Uterus (tissue), 4 donors: ENCODE measurements around the gene HIVEP1. TPM values are rescaled to one million over a fixed set of nuclear protein-coding genes. Genes with fewer than 3 reads are reported as not detected.

Experiments used
- DNase-seq, 2 donors: peaks; one replicate each; pipeline ENCODE4 v3.0.0-alpha.2; 2019 to 2020
- H3K27ac ChIP-seq, 2 donors: fragments of 200-600 bp; sonication (generic); 1 replicate in 1 of 2; 2 replicates in 1 of 2; pipeline ENCODE4 v1.5.1; 2016 to 2018
- H3K27me3 ChIP-seq, 2 donors: fragments of 200-600 bp; sonication (generic); one replicate each; pipeline ENCODE4 v1.5.1; 2018 to 2019; ENCODE audit warnings: control low read depth in 1 of 2
- H3K36me3 ChIP-seq, 2 donors: fragments of 200-600 bp; sonication (generic); one replicate each; pipeline ENCODE4 v1.5.1; 2019; ENCODE audit warnings: control low read depth in 1 of 2
- H3K4me1 ChIP-seq, 2 donors: fragments of 200-600 bp; sonication (generic); one replicate each; pipeline ENCODE4 v1.5.1; 2018 to 2019; ENCODE audit warnings: control low read depth in 1 of 2
- H3K4me3 ChIP-seq, 2 donors: fragments of 200-600 bp; sonication (generic); 1 replicate in 1 of 2; 2 replicates in 1 of 2; pipeline ENCODE4 v1.5.1; 2018 to 2019; ENCODE audit warnings: mild to moderate bottlenecking in 1 of 2
- H3K9me3 ChIP-seq, 2 donors: fragments of 200-600 bp; sonication (generic); one replicate each; pipeline ENCODE4 v1.5.1; 2019; ENCODE audit warnings: control low read depth in 1 of 2
- POLR2A ChIP-seq, 2 donors: fragments of 450-650 bp; IDR thresholded peaks; one replicate each; pipeline ENCODE4 v1.6.1; 2016; ENCODE audit warnings: antibody characterized with exemption in 2 of 2, mild to moderate bottlenecking in 1 of 2, moderate library complexity in 1 of 2
- intact Hi-C: fragments of 100-400 bp; cut with DNase I; formaldehyde crosslinking; loops from one replicate; pipeline ENCODE4 v1.15.1; 2023; ENCODE audit warnings: low total_unique reads
- total RNA-seq, 4 donors: library from RNA; depleted of rRNA in 3 of 4; stranded (reverse); fragments of >200 nt in 3 of 4; gene quantifications; one replicate each; pipeline versions ENCODE4 v1.1.0 to v1.2.4, GENCODE V29; 2014 to 2023
- TF ChIP-seq, protein P1 (sequence below), 4 experiments: fragments of 200-600 bp in 2 of 4; fragments of 450-650 bp in 2 of 4; sonication (generic) in 2 of 4; IDR thresholded peaks; one replicate each; pipeline ENCODE4 v1.5.1; 2016 to 2019; ENCODE audit warnings: antibody characterized with exemption in 4 of 4, mild to moderate bottlenecking in 2 of 4, moderate library complexity in 1 of 4
- donor health status: DM: yes; HTN: yes; CAD: no.

HIVEP1 gene
- total RNA-seq, 4 donors from 2014 or later, result 8.5 to 38.1 (median 22.0) TPM

DNA sequence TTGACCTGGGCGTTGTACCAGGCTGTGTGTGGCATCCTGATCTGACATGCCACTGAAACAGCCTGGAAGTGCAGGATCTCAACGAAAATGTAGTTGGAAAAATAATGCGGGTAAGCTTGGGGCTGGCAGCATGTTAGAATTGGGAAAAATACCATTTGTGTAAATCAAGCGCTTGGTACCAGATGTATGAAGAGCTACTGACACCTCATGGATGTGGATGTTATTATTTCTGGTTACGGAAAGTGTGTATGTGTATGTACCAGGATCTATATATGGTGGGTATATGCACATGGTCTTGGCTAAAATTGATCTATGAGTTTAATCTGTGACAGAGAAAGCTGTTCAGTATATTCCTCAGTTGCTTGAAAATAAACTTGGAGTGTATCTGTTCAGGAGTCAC is 22.7 kb downstream of the HIVEP1 start:
- Histone ChIP-seq H3K27me3 (no peaks in the 10 kb centered on the region), H3K4me3 (no peak overlapping the region), H3K9me3 (no peaks in the 10 kb centered on the region), H3K27ac (no peak overlapping the region), H3K36me3 (no peaks in the 10 kb centered on the region), H3K4me1 (no peaks in the 10 kb centered on the region)
- DNase-seq, result no peak
- TF ChIP-seq, protein P1, sequence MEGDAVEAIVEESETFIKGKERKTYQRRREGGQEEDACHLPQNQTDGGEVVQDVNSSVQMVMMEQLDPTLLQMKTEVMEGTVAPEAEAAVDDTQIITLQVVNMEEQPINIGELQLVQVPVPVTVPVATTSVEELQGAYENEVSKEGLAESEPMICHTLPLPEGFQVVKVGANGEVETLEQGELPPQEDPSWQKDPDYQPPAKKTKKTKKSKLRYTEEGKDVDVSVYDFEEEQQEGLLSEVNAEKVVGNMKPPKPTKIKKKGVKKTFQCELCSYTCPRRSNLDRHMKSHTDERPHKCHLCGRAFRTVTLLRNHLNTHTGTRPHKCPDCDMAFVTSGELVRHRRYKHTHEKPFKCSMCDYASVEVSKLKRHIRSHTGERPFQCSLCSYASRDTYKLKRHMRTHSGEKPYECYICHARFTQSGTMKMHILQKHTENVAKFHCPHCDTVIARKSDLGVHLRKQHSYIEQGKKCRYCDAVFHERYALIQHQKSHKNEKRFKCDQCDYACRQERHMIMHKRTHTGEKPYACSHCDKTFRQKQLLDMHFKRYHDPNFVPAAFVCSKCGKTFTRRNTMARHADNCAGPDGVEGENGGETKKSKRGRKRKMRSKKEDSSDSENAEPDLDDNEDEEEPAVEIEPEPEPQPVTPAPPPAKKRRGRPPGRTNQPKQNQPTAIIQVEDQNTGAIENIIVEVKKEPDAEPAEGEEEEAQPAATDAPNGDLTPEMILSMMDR (IDR thresholded peaks at IDR 0.05), result no peak
- intact Hi-C loops, result no loop called here

- Histone ChIP-seq H3K36me3 (no peaks in the 10 kb centered on the region), H3K27me3 (no peaks in the 10 kb centered on the region), H3K9me3 (no peaks in the 10 kb centered on the region), H3K4me1 (no peaks in the 10 kb centered on the region), H3K27ac (no peak overlapping the region), H3K4me3 (no peak overlapping the region)
- intact Hi-C loops, result no loop called here
- no peak for DNase-seq
- TF ChIP-seq, protein P1 (IDR thresholded peaks at IDR 0.05), result no peak
Measured at GRCh38 chr6:12036766-12037165, 24.7 kb downstream of the HIVEP1 start.

DNA sequence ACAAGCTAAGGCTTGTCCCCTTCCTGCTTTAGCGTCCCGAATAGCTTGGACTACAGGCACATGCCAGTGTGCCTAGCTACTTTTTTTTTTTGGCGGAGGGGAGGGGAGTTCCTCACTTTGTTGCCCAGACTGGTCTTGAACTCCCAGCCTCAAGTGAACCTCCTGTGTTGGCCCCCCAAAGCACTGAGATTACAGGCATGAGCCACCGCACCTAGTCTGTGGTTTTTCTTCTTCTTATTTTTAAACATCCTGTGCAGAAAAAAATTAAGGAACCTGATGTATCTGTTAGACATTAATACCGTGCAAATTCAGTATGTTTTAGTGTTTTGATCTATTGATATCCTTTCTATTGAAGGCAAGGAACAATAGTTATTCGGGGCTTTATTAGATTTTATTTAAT is 25.7 kb downstream of the HIVEP1 start:
- Histone ChIP-seq H3K4me3 (no peak overlapping the region), H3K9me3 (no peaks in the 10 kb centered on the region), H3K4me1 (no peaks in the 10 kb centered on the region), H3K27me3 (no peaks in the 10 kb centered on the region), H3K36me3 (no peaks in the 10 kb centered on the region), H3K27ac (no peak overlapping the region)
- no peak for TF ChIP-seq POLR2A (IDR thresholded peaks at IDR 0.05)
- TF ChIP-seq, protein P1 (IDR thresholded peaks at IDR 0.05), result no peak
- intact Hi-C loops, result no loop called here
- no peak for DNase-seq

GRCh38 chr6:12039540-12040459 is 27.7 kb downstream of the HIVEP1 start:
- Histone ChIP-seq H3K27me3 (no peaks in the 10 kb centered on the region), H3K27ac (no peak overlapping the region), H3K4me3 (no peak overlapping the region), H3K4me1 (no peaks in the 10 kb centered on the region), H3K36me3 (no peaks in the 10 kb centered on the region), H3K9me3 (no peaks in the 10 kb centered on the region)
- TF ChIP-seq POLR2A (IDR thresholded peaks at IDR 0.05), result no peak
- TF ChIP-seq, protein P1 (IDR thresholded peaks at IDR 0.05), result no peak
- intact Hi-C loops, result no loop called here
- DNase-seq, result no peak

- Histone ChIP-seq H3K27me3 (no peaks in the 10 kb centered on the region), H3K27ac (no peak overlapping the region), H3K9me3 (no peaks in the 10 kb centered on the region), H3K4me1 (no peaks in the 10 kb centered on the region), H3K36me3 (no peaks in the 10 kb centered on the region), H3K4me3 (no peak overlapping the region)
- no peak for TF ChIP-seq POLR2A (IDR thresholded peaks at IDR 0.05)
- TF ChIP-seq, protein P1 (IDR thresholded peaks at IDR 0.05), result no peak
- no peak for DNase-seq
- intact Hi-C loops, result no loop called here
Measured at GRCh38 chr6:12047304-12047703, 35.2 kb downstream of the HIVEP1 start.
